PC-9 (cell line): ENCODE results near the gene TFF2. TPM values are rescaled to one million over a fixed set of nuclear protein-coding genes. Genes with fewer than 3 reads are reported as not detected.

Experiments
- BruUV-seq: library from RNA; stranded (reverse); fragments of 400-500 nt; replicated peaks from 2 replicates; lab custom pipeline; 2021; lab: Mats Ljungman, UMichigan
- CTCF ChIA-PET: fragments of 300-600 bp; sonication (Branson Sonifier 250); formaldehyde crosslinking; loops from one replicate; lab custom pipeline; 2022; ENCODE audit warnings: antibody characterized with exemption; lab: Charles Lee
- POLR2A ChIA-PET: fragments of 300-600 bp; sonication (Branson Sonifier 250); formaldehyde crosslinking; loops from one replicate; lab custom pipeline; 2022; ENCODE audit warnings: antibody characterized with exemption; ENCODE audit not compliant: unreplicated experiment; lab: Charles Lee
- DNase-seq, 2 experiments: peaks; one replicate each; pipeline versions ENCODE4 v3.0.0 to v3.0.0-alpha.2; 2015 to 2022; ENCODE audit warnings: mixed read lengths in 1 of 2
- H2AFZ ChIP-seq: fragments of 200-600 bp; sonication (generic); 2 replicates; pipeline ENCODE4 v1.8.1; 2017; ENCODE audit warnings: antibody characterized with exemption
- H3F3A ChIP-seq: fragments of 200-600 bp; sonication (generic); 2 replicates; pipeline ENCODE4 v1.8.1; 2017; ENCODE audit warnings: antibody characterized with exemption, mild to moderate bottlenecking, low read depth; ENCODE audit not compliant: insufficient read depth
- H3K27ac ChIP-seq: fragments of 200-600 bp; sonication (generic); 2 replicates; pipeline ENCODE4 v1.6.1; 2016; ENCODE audit warnings: mixed run types
- H3K27me3 ChIP-seq: fragments of 200-600 bp; sonication (generic); 2 replicates; pipeline ENCODE4 v1.6.1; 2016; ENCODE audit warnings: low read depth, mixed run types; ENCODE audit not compliant: insufficient read depth
- H3K36me3 ChIP-seq: fragments of 200-600 bp; sonication (generic); 2 replicates; pipeline ENCODE4 v1.6.1; 2016; ENCODE audit warnings: low read depth, mixed run types
- H3K4me1 ChIP-seq: fragments of 200-600 bp; sonication (generic); replicated peaks from 2 replicates; pipeline ENCODE4 v1.6.1; 2016; ENCODE audit warnings: mixed run types; ENCODE audit not compliant: insufficient read depth
- H3K4me2 ChIP-seq: fragments of 200-600 bp; sonication (generic); 2 replicates; pipeline ENCODE4 v1.6.1; 2017; ENCODE audit warnings: mixed run types
- H3K4me3 ChIP-seq: fragments of 200-600 bp; sonication (generic); 2 replicates; pipeline ENCODE4 v1.6.1; 2016; ENCODE audit warnings: mixed run types
- H3K79me2 ChIP-seq: fragments of 200-600 bp; sonication (generic); 2 replicates; pipeline ENCODE4 v1.6.1; 2017; ENCODE audit warnings: low read depth, mixed run types
- H3K9me2 ChIP-seq: fragments of 200-600 bp; sonication (generic); 2 replicates; pipeline ENCODE4 v1.8.1; 2017; ENCODE audit warnings: mild to moderate bottlenecking; ENCODE audit not compliant: insufficient read depth
- H3K9me3 ChIP-seq: fragments of 200-600 bp; sonication (generic); 2 replicates; pipeline ENCODE4 v1.8.1; 2016; ENCODE audit warnings: low read depth; ENCODE audit not compliant: insufficient read depth
- H4K20me1 ChIP-seq: fragments of 200-600 bp; sonication (generic); 2 replicates; pipeline ENCODE4 v1.8.1; 2017; ENCODE audit not compliant: insufficient read depth
- EZH2 ChIP-seq: fragments of 200-600 bp; sonication (generic); IDR thresholded peaks from 2 replicates; pipeline ENCODE4 v1.8.0; 2017; ENCODE audit warnings: antibody characterized with exemption, low read depth
- intact Hi-C: fragments of 100-400 bp; cut with micrococcal nuclease; formaldehyde crosslinking; loops from one replicate; pipeline ENCODE4 v1.10.0; 2022; ENCODE audit not compliant: unreplicated experiment
- total RNA-seq: library from RNA; stranded (reverse); gene quantifications from 2 replicates; pipeline ENCODE4 v1.2.3, GENCODE V29; 2021
- TF ChIP-seq, protein P1 (sequence below): fragments of 200-600 bp; sonication (generic); conservative IDR thresholded peaks from 2 replicates; pipeline ENCODE4 v1.6.1; 2017; ENCODE audit warnings: mixed run types, antibody characterized with exemption, mild to moderate bottlenecking, moderate library complexity

The TFF2 gene
- total RNA-seq, 1 experiment from 2014 or later, result 0.52 TPM

DNA sequence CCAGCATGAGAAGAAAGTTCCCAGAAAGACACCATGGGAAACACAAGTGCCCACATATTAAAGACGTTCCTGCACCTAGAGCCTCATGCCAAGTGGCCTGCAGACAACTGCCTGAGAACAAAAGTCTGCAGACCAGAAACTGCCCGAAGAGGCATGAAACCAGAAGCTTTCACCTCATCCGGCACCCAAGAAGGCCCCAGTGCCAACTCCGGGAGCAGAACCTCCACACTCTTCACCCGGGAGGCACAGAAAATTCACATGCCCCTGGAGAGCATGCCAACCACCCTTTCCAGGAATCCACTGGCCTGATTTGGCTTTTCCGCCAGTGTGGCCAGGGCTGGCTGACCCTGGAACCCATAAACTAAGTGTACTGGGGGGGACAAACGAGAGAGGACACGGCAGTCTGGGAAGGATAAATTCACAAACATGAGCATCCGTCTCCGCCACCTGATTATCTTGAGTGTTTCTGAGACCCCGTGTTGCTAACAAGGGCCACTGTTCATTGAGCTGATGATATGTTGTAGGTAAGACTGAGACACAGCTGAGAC is 6.8 kb downstream of the TFF2 start:
- BruUV-seq, result no TSS peak
- Histone ChIP-seq H3K27ac (no peak overlapping the region), H4K20me1 (no peaks in the 10 kb centered on the region), H3K4me1 (no peaks in the 10 kb centered on the region), H3K4me2 (no peak overlapping the region), H3K9me3 (no peaks in the 10 kb centered on the region), H3F3A (no peaks in the 10 kb centered on the region), H3K79me2 (no peaks in the 10 kb centered on the region), H3K36me3 (no peaks in the 10 kb centered on the region), H3K4me3 (no peak overlapping the region), H2AFZ (no peak overlapping the region), H3K27me3 (no peaks in the 10 kb centered on the region), H3K9me2 (no peaks in the 10 kb centered on the region)
- intact Hi-C loops, result no loop called here
- DNase-seq, result no peak
- ChIA-PET CTCF (no interaction called here), POLR2A (no interaction called here)
- TF ChIP-seq, protein P1, sequence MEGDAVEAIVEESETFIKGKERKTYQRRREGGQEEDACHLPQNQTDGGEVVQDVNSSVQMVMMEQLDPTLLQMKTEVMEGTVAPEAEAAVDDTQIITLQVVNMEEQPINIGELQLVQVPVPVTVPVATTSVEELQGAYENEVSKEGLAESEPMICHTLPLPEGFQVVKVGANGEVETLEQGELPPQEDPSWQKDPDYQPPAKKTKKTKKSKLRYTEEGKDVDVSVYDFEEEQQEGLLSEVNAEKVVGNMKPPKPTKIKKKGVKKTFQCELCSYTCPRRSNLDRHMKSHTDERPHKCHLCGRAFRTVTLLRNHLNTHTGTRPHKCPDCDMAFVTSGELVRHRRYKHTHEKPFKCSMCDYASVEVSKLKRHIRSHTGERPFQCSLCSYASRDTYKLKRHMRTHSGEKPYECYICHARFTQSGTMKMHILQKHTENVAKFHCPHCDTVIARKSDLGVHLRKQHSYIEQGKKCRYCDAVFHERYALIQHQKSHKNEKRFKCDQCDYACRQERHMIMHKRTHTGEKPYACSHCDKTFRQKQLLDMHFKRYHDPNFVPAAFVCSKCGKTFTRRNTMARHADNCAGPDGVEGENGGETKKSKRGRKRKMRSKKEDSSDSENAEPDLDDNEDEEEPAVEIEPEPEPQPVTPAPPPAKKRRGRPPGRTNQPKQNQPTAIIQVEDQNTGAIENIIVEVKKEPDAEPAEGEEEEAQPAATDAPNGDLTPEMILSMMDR, result no peak
- no peak for TF ChIP-seq EZH2

DNA sequence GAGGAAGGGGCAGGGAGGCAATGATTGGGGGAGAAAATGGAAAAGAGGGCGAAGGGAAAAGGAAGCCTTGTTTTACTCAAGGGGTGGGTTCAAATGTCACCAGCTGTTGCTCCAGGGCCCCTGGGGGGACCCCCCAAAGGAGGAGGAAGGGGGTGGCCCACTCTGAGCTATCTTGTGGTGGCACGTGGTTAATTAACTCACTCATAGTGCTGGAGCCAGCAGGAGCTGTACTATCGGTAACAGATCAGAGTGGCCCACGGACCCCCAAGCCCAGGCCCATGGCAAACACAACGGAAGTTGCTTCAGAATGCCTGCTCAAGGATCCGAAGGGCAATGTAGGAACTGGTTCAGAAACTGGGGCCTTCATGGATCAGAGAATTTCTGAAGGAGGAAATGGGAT is 7.2 kb downstream of the TFF2 start:
- TF ChIP-seq EZH2, result no peak
- TF ChIP-seq, protein P1, result no peak
- no peaks in the 10 kb centered on the region for H3K9me3 ChIP-seq
- H3K27me3 ChIP-seq, result no peaks in the 10 kb centered on the region
- no peak overlapping the region for H3K4me2 ChIP-seq
- H3F3A ChIP-seq, result no peaks in the 10 kb centered on the region
- POLR2A ChIA-PET, result no interaction called here
- intact Hi-C loops, result no loop called here
- no peaks in the 10 kb centered on the region for H3K36me3 ChIP-seq
- DNase-seq, result no peak
- H3K27ac ChIP-seq, result no peak overlapping the region
- CTCF ChIA-PET, result no interaction called here
- no peak overlapping the region for H3K4me3 ChIP-seq
- no peaks in the 10 kb centered on the region for H3K4me1 ChIP-seq
- H3K79me2 ChIP-seq, result no peaks in the 10 kb centered on the region
- BruUV-seq, result no TSS peak
- H2AFZ ChIP-seq, result no peak overlapping the region
- no peaks in the 10 kb centered on the region for H3K9me2 ChIP-seq
- H4K20me1 ChIP-seq, result no peaks in the 10 kb centered on the region

DNA sequence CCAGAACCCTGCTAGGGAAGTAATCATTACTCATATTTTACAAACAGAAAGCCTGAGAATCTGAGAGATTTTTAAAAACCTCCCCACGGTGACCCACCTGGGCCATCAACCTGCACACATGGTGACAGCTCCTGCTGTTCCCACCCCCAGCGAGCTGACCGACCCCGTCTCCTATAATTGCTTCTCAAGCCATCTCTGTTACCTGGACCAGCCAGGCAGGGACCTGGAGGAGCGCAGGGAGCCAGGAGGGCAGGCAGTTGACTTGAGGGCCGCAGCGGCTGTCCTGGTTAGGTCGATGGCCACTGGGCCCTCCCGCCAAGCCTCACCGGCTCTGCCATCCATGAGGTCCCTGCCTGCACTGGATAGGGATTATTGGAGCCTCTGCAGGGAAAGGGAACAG is 7.7 kb downstream of the TFF2 start:
- Histone ChIP-seq H3K9me2 (no peaks in the 10 kb centered on the region), H3K4me3 (no peak overlapping the region), H3K79me2 (no peaks in the 10 kb centered on the region), H4K20me1 (no peaks in the 10 kb centered on the region), H3K27me3 (no peaks in the 10 kb centered on the region), H3K36me3 (no peaks in the 10 kb centered on the region), H3K4me1 (no peaks in the 10 kb centered on the region), H3F3A (no peaks in the 10 kb centered on the region), H2AFZ (no peak overlapping the region), H3K4me2 (no peak overlapping the region), H3K9me3 (no peaks in the 10 kb centered on the region), H3K27ac (no peak overlapping the region)
- intact Hi-C loops, result no loop called here
- CTCF ChIA-PET, result no interaction called here
- DNase-seq, result no peak
- TF ChIP-seq, protein P1, result no peak
- no peak for TF ChIP-seq EZH2
- BruUV-seq, result no TSS peak
- POLR2A ChIA-PET, result no interaction called here
